H1 (cell line): Measurements from ENCODE around the gene PFDN5. TPM values are rescaled to one million over a fixed set of nuclear protein-coding genes. Genes with fewer than 3 reads are reported as not detected.

Experiments used
- CTCF ChIA-PET: fragments of 300-600 bp; sonication (Branson Sonifier 250); formaldehyde crosslinking; loops from one replicate; lab custom pipeline; 2021; ENCODE audit not compliant: partially characterized antibody; lab: Charles Lee
- POLR2A ChIA-PET: fragments of 300-600 bp; sonication (Branson Sonifier 250); formaldehyde crosslinking; loops from one replicate; lab custom pipeline; 2021; ENCODE audit warnings: inconsistent platforms; ENCODE audit not compliant: partially characterized antibody; lab: Charles Lee
- DNase-seq, 2 experiments: peaks; one replicate each; pipeline versions ENCODE4 v3.0.0 to v3.0.0-alpha.2; 2010 to 2022; ENCODE audit warnings: low spot score in 2 of 2, low read depth in 1 of 2, mixed read lengths in 1 of 2
- FAIRE-seq: peaks from 2 replicates; lab custom pipeline; 2011; peaks lifted over from hg19 to GRCh38; lab: Jason Lieb, UNC
- H2AFZ ChIP-seq: 2 replicates; pipeline ENCODE4 v1.8.1; 2012; ENCODE audit warnings: low read length, inconsistent platforms
- H2AK5ac ChIP-seq: 2 replicates; pipeline ENCODE4 v1.6.1; 2013; ENCODE audit warnings: low read depth, low read length
- H2BK120ac ChIP-seq: replicated peaks from 2 replicates; pipeline ENCODE3; 2013; ENCODE audit warnings: low read depth, low read length, inconsistent platforms
- H2BK12ac ChIP-seq: 2 replicates; pipeline ENCODE4 v1.6.1; 2013; ENCODE audit warnings: low read depth, low read length
- H2BK15ac ChIP-seq: 2 replicates; pipeline ENCODE4 v1.6.1; 2013; ENCODE audit warnings: low read length
- H2BK20ac ChIP-seq: 2 replicates; pipeline ENCODE4 v1.6.1; 2013; ENCODE audit warnings: low read length
- H2BK5ac ChIP-seq: 2 replicates; pipeline ENCODE4 v1.6.1; 2013; ENCODE audit warnings: low read depth, low read length
- H3K14ac ChIP-seq: 2 replicates; pipeline ENCODE4 v1.6.1; 2013; ENCODE audit warnings: inconsistent platforms; ENCODE audit not compliant: insufficient read length
- H3K18ac ChIP-seq: 2 replicates; pipeline ENCODE4 v1.6.1; 2013; ENCODE audit warnings: low read length; ENCODE audit errors: extremely low read depth
- H3K23ac ChIP-seq: 2 replicates; pipeline ENCODE4 v1.6.1; 2013; ENCODE audit warnings: inconsistent platforms; ENCODE audit not compliant: insufficient read length
- H3K23me2 ChIP-seq: 2 replicates; pipeline ENCODE4 v1.6.1; 2013; ENCODE audit warnings: low read depth, low read length
- H3K27ac ChIP-seq: 2 replicates; pipeline ENCODE4 v1.6.1; 2011; ENCODE audit warnings: low read depth, low read length, inconsistent platforms
- H3K27me3 ChIP-seq, 4 experiments: replicated peaks in 1 of 4; 1 replicate in 1 of 4; 2 replicates in 3 of 4; pipeline versions ENCODE4 v1.6.1 to v1.8.1; 2011 to 2013; ENCODE audit warnings: low read length in 3 of 4, mild to moderate bottlenecking in 3 of 4, inconsistent platforms in 2 of 4, mixed read lengths in 2 of 4, moderate library complexity in 1 of 4; ENCODE audit not compliant: control insufficient read depth in 3 of 4, insufficient read depth in 3 of 4; ENCODE audit errors: extremely low read depth in 1 of 4
- H3K36me3 ChIP-seq, 4 experiments: 2 replicates each; pipeline versions ENCODE4 v1.6.1 to v1.8.1; 2011 to 2013; ENCODE audit warnings: mild to moderate bottlenecking in 4 of 4, low read length in 3 of 4, moderate library complexity in 2 of 4, control low read depth in 1 of 4, inconsistent platforms in 1 of 4; ENCODE audit not compliant: insufficient read depth in 4 of 4, control insufficient read depth in 2 of 4
- H3K4ac ChIP-seq: replicated peaks from 2 replicates; pipeline ENCODE3; 2013; ENCODE audit warnings: low read length, low read depth, mixed read lengths, inconsistent platforms; ENCODE audit not compliant: insufficient read length
- H3K4me1 ChIP-seq, 4 experiments: replicated peaks in 1 of 4; 1 replicate in 1 of 4; 2 replicates in 3 of 4; pipeline versions ENCODE4 v1.6.1 to v1.8.1; 2011 to 2013; ENCODE audit warnings: low read length in 3 of 4, inconsistent platforms in 2 of 4, mixed read lengths in 1 of 4; ENCODE audit not compliant: insufficient read depth in 4 of 4, control insufficient read depth in 3 of 4
- H3K4me2 ChIP-seq, 2 experiments: 2 replicates each; pipeline versions ENCODE4 v1.6.1 to v1.8.1; 2011 to 2013; ENCODE audit warnings: low read depth in 2 of 2, low read length in 2 of 2, control low read depth in 1 of 2, inconsistent platforms in 1 of 2, mild to moderate bottlenecking in 1 of 2; ENCODE audit not compliant: insufficient read depth in 1 of 2
- H3K4me3 ChIP-seq, 4 experiments: fragments of 200-600, 300-600 bp in 1 of 4; sonication (generic), shearing (Covaris generic), sonication (Bioruptor Twin) in 1 of 4; 2 replicates each; pipeline versions ENCODE4 v1.5.1 to v1.8.1; 2011 to 2016; ENCODE audit warnings: low read length in 4 of 4, low read depth in 3 of 4, control low read depth in 2 of 4, inconsistent platforms in 2 of 4, mild to moderate bottlenecking in 2 of 4, mixed read lengths in 1 of 4, moderate library complexity in 1 of 4; ENCODE audit not compliant: insufficient read depth in 2 of 4; ENCODE audit errors: extremely low read depth in 1 of 4
- H3K56ac ChIP-seq: replicated peaks from 2 replicates; pipeline ENCODE3; 2013; ENCODE audit warnings: low read depth, mild to moderate bottlenecking, mixed read lengths, low read length, inconsistent platforms; ENCODE audit not compliant: insufficient read length
- H3K79me1 ChIP-seq: 2 replicates; pipeline ENCODE4 v1.6.1; 2013; ENCODE audit warnings: low read depth, low read length, control low read depth
- H3K79me2 ChIP-seq, 2 experiments: 2 replicates each; pipeline versions ENCODE4 v1.6.1 to v1.8.1; 2012 to 2013; ENCODE audit warnings: low read length in 2 of 2, mild to moderate bottlenecking in 2 of 2, inconsistent platforms in 1 of 2; ENCODE audit not compliant: insufficient read depth in 2 of 2, control insufficient read depth in 1 of 2
- H3K9ac ChIP-seq, 4 experiments: replicated peaks in 1 of 4; 1 replicate in 1 of 4; 2 replicates in 3 of 4; pipeline versions ENCODE4 v1.6.1 to v1.8.1; 2011 to 2013; ENCODE audit warnings: low read depth in 3 of 4, low read length in 3 of 4, control low read depth in 2 of 4, mild to moderate bottlenecking in 2 of 4, moderate library complexity in 2 of 4, inconsistent platforms in 1 of 4; ENCODE audit errors: extremely low read depth in 1 of 4
- H3K9me3 ChIP-seq, 2 experiments: 2 replicates each; pipeline versions ENCODE4 v1.6.1 to v1.8.1; 2012 to 2013; ENCODE audit warnings: mild to moderate bottlenecking in 2 of 2, moderate library complexity in 2 of 2, control low read depth in 1 of 2, inconsistent platforms in 1 of 2, low read depth in 1 of 2, low read length in 1 of 2, mixed read lengths in 1 of 2; ENCODE audit not compliant: insufficient read depth in 2 of 2
- H4K20me1 ChIP-seq, 2 experiments: replicated peaks in 1 of 2; 2 replicates each; pipeline versions ENCODE3 to v1.8.1; 2011 to 2013; ENCODE audit warnings: inconsistent platforms in 2 of 2, low read length in 2 of 2, mild to moderate bottlenecking in 1 of 2; ENCODE audit not compliant: insufficient read depth in 2 of 2, control insufficient read depth in 1 of 2
- H4K5ac ChIP-seq: 2 replicates; pipeline ENCODE4 v1.6.1; 2013; ENCODE audit warnings: low read length, low read depth, mixed read lengths, inconsistent platforms; ENCODE audit not compliant: insufficient read length
- H4K8ac ChIP-seq: 2 replicates; pipeline ENCODE4 v1.8.0; 2013; ENCODE audit warnings: mild to moderate bottlenecking, moderate library complexity, low read length, inconsistent platforms; ENCODE audit not compliant: insufficient read depth; ENCODE audit errors: extremely low read depth
- H4K91ac ChIP-seq: replicated peaks from 2 replicates; pipeline ENCODE3; 2013; ENCODE audit warnings: low read length, mixed read lengths, inconsistent platforms; ENCODE audit not compliant: insufficient read length
- BCL11A ChIP-seq, 2 experiments: IDR thresholded peaks; one replicate each; pipeline ENCODE4 v1.6.1; 2011; ENCODE audit warnings: low read depth in 2 of 2, low read length in 2 of 2, mild to moderate bottlenecking in 2 of 2
- BRCA1 ChIP-seq: IDR thresholded peaks from 2 replicates; pipeline ENCODE4 v1.6.1; 2012; ENCODE audit warnings: low read depth, low read length, improper control_type of control experiment
- CHD2 ChIP-seq: IDR thresholded peaks from 2 replicates; pipeline ENCODE4 v1.6.1; 2012; ENCODE audit warnings: low read length, improper control_type of control experiment
- EGR1 ChIP-seq: IDR thresholded peaks from 2 replicates; pipeline ENCODE4 v1.6.1; 2011; ENCODE audit warnings: low read depth, low read length, borderline replicate concordance
- EP300 ChIP-seq, 2 experiments: IDR thresholded peaks; 1 replicate in 1 of 2; 2 replicates in 1 of 2; pipeline ENCODE4 v1.6.1; 2011 to 2012; ENCODE audit warnings: low read depth in 2 of 2, low read length in 2 of 2, mild to moderate bottlenecking in 2 of 2, borderline replicate concordance in 1 of 2, inconsistent platforms in 1 of 2, moderate library complexity in 1 of 2
- EZH2 ChIP-seq: fragments of 200-600 bp; sonication (generic); IDR thresholded peaks from 2 replicates; pipeline ENCODE4 v1.7.1; 2012; ENCODE audit warnings: low read depth, mild to moderate bottlenecking, moderate library complexity, low read length, inconsistent platforms; ENCODE audit not compliant: severe bottlenecking
- FOSL1 ChIP-seq: IDR thresholded peaks from 2 replicates; pipeline ENCODE4 v1.6.1; 2011; ENCODE audit warnings: mild to moderate bottlenecking, low read depth, low read length, moderate library complexity; ENCODE audit not compliant: insufficient read depth
- MAFK ChIP-seq: IDR thresholded peaks from 2 replicates; pipeline ENCODE4 v1.6.1; 2012; ENCODE audit warnings: low read depth, mild to moderate bottlenecking, improper control_type of control experiment, low read length
- RAD21 ChIP-seq, 2 experiments: IDR thresholded peaks in 1 of 2; conservative IDR thresholded peaks in 1 of 2; 2 replicates each; pipeline ENCODE4 v1.6.1; 2011; ENCODE audit warnings: low read depth in 2 of 2, low read length in 2 of 2, improper control_type of control experiment in 1 of 2, inconsistent platforms in 1 of 2, mild to moderate bottlenecking in 1 of 2, moderate library complexity in 1 of 2
- SIX5 ChIP-seq: IDR thresholded peaks from 2 replicates; pipeline ENCODE4 v1.6.1; 2011; ENCODE audit warnings: mild to moderate bottlenecking, low read depth, low read length
- SP1 ChIP-seq: IDR thresholded peaks from 2 replicates; pipeline ENCODE4 v1.6.1; 2011; ENCODE audit warnings: low read depth, low read length
- SP2 ChIP-seq: IDR thresholded peaks from 2 replicates; pipeline ENCODE4 v1.6.1; 2012; ENCODE audit warnings: mild to moderate bottlenecking, low read length, inconsistent platforms
- SUZ12 ChIP-seq: fragments of 200-600 bp; sonication (generic); IDR thresholded peaks from 2 replicates; pipeline ENCODE4 v1.6.1; 2012; ENCODE audit warnings: mild to moderate bottlenecking, inconsistent platforms, low read length, moderate library complexity, mixed read lengths
- WGBS, 2 experiments: shearing (Covaris generic) in 1 of 2; methylation state at CpG; one replicate each; pipeline versions ENCODE4 v1.1.6 to v1.1.7; 2013 to 2015; ENCODE audit warnings: low lambda C conversion rate in 2 of 2, mixed read lengths in 2 of 2, inconsistent platforms in 1 of 2, low coverage in 1 of 2, missing lambda C conversion rate in 1 of 2; ENCODE audit not compliant: insufficient replicate concordance in 2 of 2, insufficient coverage in 1 of 2, insufficient read length in 1 of 2; ENCODE audit errors: extremely low coverage in 1 of 2, missing lambda C conversion rate in 1 of 2; 5-methylcytosine and 5-hydroxymethylcytosine counted together
- polyA plus RNA-seq, 7 experiments: library from polyadenylated mRNA; depleted of rRNA in 3 of 7; stranded (reverse) in 5 of 7; unstranded in 2 of 7; fragments of >200 nt in 5 of 7; fragments of 200-250 nt in 2 of 7; gene quantifications; 1 replicate in 5 of 7; 2 replicates in 1 of 7; 4 replicates in 1 of 7; pipeline versions ENCODE4 v1.2.1 to v1.2.3, GENCODE V29; 2011 to 2013; ENCODE audit warnings: missing spikeins in 2 of 7, mixed read lengths in 2 of 7
- total RNA-seq: library from RNA; stranded (reverse); fragmentation: NEBNext Ultra II Directional; extraction: Animal tissue kit (Norgen Biotek cat#: 25700); gene quantifications from 2 replicates; pipeline ENCODE4 v1.2.1, GENCODE V29; 2021
- TF ChIP-seq, protein P1 (sequence below): IDR thresholded peaks from 2 replicates; pipeline ENCODE4 v1.6.1; 2012; ENCODE audit warnings: inconsistent platforms

PFDN5 gene
- total and polyA plus RNA-seq, 2 of the 8 experiments (the other 6 are each of a cell fraction or from before 2014, with no cell fraction given), result 290 to 630 TPM

DNA sequence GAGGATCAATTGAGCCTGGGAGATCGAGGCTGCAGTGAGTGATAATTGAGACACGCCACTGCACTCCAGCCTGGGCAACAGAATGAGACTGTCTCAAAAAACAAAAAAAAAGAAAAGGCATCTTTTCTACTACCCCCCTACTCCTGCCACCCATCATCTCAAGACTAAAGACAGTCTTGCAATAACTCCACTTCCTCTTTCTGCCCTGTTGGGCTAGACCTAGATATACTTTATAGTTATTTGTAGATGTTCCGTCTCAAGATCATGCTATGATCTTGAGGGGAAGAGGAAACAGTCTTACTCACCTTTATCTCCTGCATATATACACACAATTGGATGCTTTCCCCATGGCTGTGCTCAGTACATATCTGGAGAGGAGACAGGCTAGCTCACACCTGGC is 39.3 kb upstream of the PFDN5 start:
- Histone ChIP-seq H2AK5ac (no peak overlapping the region), H4K8ac (no peak overlapping the region), H2BK20ac (no peak overlapping the region), H4K5ac (no peak overlapping the region), H3K9me3 (no peaks in the 10 kb centered on the region), H3K23ac (no peak overlapping the region), H3K79me2 (peaks cover 0 to 15% of the 10 kb centered on the region in 2 experiments; a peak in 1 of 4 replicates), H4K20me1 (no peaks in the 10 kb centered on the region), H2AFZ (no peak overlapping the region), H3K27ac (no peak overlapping the region), H3K18ac (no peak overlapping the region), H3K9ac (no peak overlapping the region; a peak in 1 of 7 replicates), H3K56ac (no peak overlapping the region), H2BK5ac (no peak overlapping the region), H2BK120ac (no peak overlapping the region), H3K27me3 (no peaks in the 10 kb centered on the region), H4K91ac (no peak overlapping the region), H3K14ac (no peak overlapping the region), H3K4ac (no peak overlapping the region), H2BK15ac (no peak overlapping the region), H3K4me2 (no peak overlapping the region), H3K23me2 (peaks cover 7% of the 10 kb centered on the region; the same call in 1 of the 2 replicates), H3K4me1 (peaks cover 0 to 11% (median 3%) of the 10 kb centered on the region in 4 experiments; a peak in 5 of 7 replicates), H3K79me1 (no peaks in the 10 kb centered on the region), H3K4me3 (no peak overlapping the region), H2BK12ac (no peak overlapping the region), H3K36me3 (peaks cover 0 to 4% (median 0%) of the 10 kb centered on the region in 4 experiments; a peak in 1 of 8 replicates)
- ChIA-PET CTCF (interaction anchor here (0.5 to 23.0 kb wide), 7 partner anchors 8 to 163 kb away, joined by 3 to 654 read pairs (median 5); partner anchors contain the start of gene ESPL1), POLR2A (interaction anchor here (2.9 kb wide), 1 partner anchor 39 kb away, joined by 11 read pairs; the partner anchor contains the start of gene PFDN5)
- DNase-seq, result no peak
- FAIRE-seq, result no peak
- 98% methylated on average over 3 of the region's 3 CpGs; no CpG with 5 or more reads in 1 of the 2 experiments for WGBS, 2 experiments
- no peak for TF ChIP-seq CHD2
- no peak for TF ChIP-seq FOSL1
- TF ChIP-seq SP2, result no peak
- no peak for TF ChIP-seq BRCA1
- no peak for TF ChIP-seq SUZ12
- no peak for TF ChIP-seq RAD21 (IDR thresholded peaks at IDR 0.05 in 1 of 2, conservative IDR thresholded peaks at IDR 0.05 in 1 of 2; ENCODE audit: low read depth in 2 of 2, low read length in 2 of 2)
- no peak for TF ChIP-seq SIX5
- no peak for TF ChIP-seq SP1
- TF ChIP-seq MAFK, result no peak
- TF ChIP-seq, protein P1, sequence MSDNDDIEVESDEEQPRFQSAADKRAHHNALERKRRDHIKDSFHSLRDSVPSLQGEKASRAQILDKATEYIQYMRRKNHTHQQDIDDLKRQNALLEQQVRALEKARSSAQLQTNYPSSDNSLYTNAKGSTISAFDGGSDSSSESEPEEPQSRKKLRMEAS, result no peak
- no peak for TF ChIP-seq EZH2
- TF ChIP-seq EP300 (IDR thresholded peaks at IDR 0.05; ENCODE audit: borderline replicate concordance in 1 of 2, low read depth in 2 of 2, low read length in 2 of 2), result no peak
- no peak for TF ChIP-seq BCL11A (IDR thresholded peaks at IDR 0.05; ENCODE audit: low read depth in 2 of 2, low read length in 2 of 2)
- TF ChIP-seq EGR1, result no peak
